Keratinocyte (primary cell): ENCODE data around the gene EPHA2. TPM values are rescaled to one million over a fixed set of nuclear protein-coding genes. Genes with fewer than 3 reads are reported as not detected.

Experiments used
- DNase-seq: peaks from one replicate; pipeline ENCODE4 v3.0.0-alpha.2; 2011; ENCODE audit warnings: low read depth, missing footprints, low spot score
- FAIRE-seq: peaks from 2 replicates; lab custom pipeline; 2011; peaks lifted over from hg19 to GRCh38; lab: Jason Lieb, UNC
- H2AFZ ChIP-seq: 2 replicates; pipeline ENCODE4 v1.6.0; 2012; ENCODE audit warnings: low read length, control low read depth, inconsistent platforms; ENCODE audit not compliant: control insufficient read depth
- H3K27ac ChIP-seq: 2 replicates; pipeline ENCODE4 v1.5.1; 2011; ENCODE audit warnings: low read length; ENCODE audit not compliant: control insufficient read depth, insufficient read depth
- H3K27me3 ChIP-seq: 3 replicates; pipeline ENCODE4 v1.6.0; 2011; ENCODE audit warnings: low read length; ENCODE audit not compliant: control insufficient read depth, insufficient read depth; ENCODE audit errors: extremely low read depth
- H3K36me3 ChIP-seq, 2 experiments: 2 replicates in 1 of 2; 3 replicates in 1 of 2; pipeline ENCODE4 v1.5.1; 2011; ENCODE audit warnings: low read length in 2 of 2, mild to moderate bottlenecking in 1 of 2; ENCODE audit not compliant: control insufficient read depth in 2 of 2, insufficient read depth in 2 of 2; ENCODE audit errors: extremely low read depth in 1 of 2
- H3K4me1 ChIP-seq: 3 replicates; pipeline ENCODE4 v1.5.1; 2011; ENCODE audit warnings: low read length; ENCODE audit not compliant: control insufficient read depth, insufficient read depth; ENCODE audit errors: extremely low read depth
- H3K4me2 ChIP-seq: 3 replicates; pipeline ENCODE4 v1.6.0; 2011; ENCODE audit warnings: low read depth, low read length; ENCODE audit not compliant: control insufficient read depth, insufficient read depth; ENCODE audit errors: extremely low read depth
- H3K4me3 ChIP-seq, 3 experiments: fragments of 200-600 bp in 1 of 3; sonication (generic) in 1 of 3; 2 replicates in 2 of 3; 3 replicates in 1 of 3; pipeline ENCODE4 v1.5.1; 2011 to 2016; ENCODE audit warnings: low read length in 3 of 3, mild to moderate bottlenecking in 3 of 3, control low read depth in 2 of 3, inconsistent platforms in 1 of 3, low read depth in 1 of 3, mixed read lengths in 1 of 3, mixed run types in 1 of 3, moderate library complexity in 1 of 3; ENCODE audit not compliant: control insufficient read depth in 2 of 3, insufficient read depth in 2 of 3; ENCODE audit errors: extremely low read depth in 1 of 3
- H3K79me2 ChIP-seq: 2 replicates; pipeline ENCODE4 v1.6.0; 2012; ENCODE audit warnings: low read length; ENCODE audit not compliant: control insufficient read depth, insufficient read depth
- H3K9ac ChIP-seq: 3 replicates; pipeline ENCODE4 v1.6.0; 2011; ENCODE audit warnings: low read length; ENCODE audit not compliant: control insufficient read depth, insufficient read depth; ENCODE audit errors: extremely low read depth
- H3K9me1 ChIP-seq: 3 replicates; pipeline ENCODE4 v1.6.0; 2011; ENCODE audit warnings: low read length; ENCODE audit not compliant: control insufficient read depth, insufficient read depth; ENCODE audit errors: extremely low read depth
- H3K9me3 ChIP-seq: 2 replicates; pipeline ENCODE4 v1.5.1; 2012; ENCODE audit warnings: low read depth, low read length; ENCODE audit not compliant: control insufficient read depth
- H4K20me1 ChIP-seq: 3 replicates; pipeline ENCODE4 v1.6.0; 2011; ENCODE audit warnings: low read length; ENCODE audit not compliant: control insufficient read depth, insufficient read depth; ENCODE audit errors: extremely low read depth
- CTCF ChIP-seq, 3 experiments: IDR thresholded peaks in 1 of 3; conservative IDR thresholded peaks in 1 of 3; optimal IDR thresholded peaks in 1 of 3; 2 replicates in 2 of 3; 3 replicates in 1 of 3; pipeline versions ENCODE3 to v1.5.1; 2011; ENCODE audit warnings: low read length in 3 of 3, mild to moderate bottlenecking in 3 of 3, moderate library complexity in 2 of 3, control low read depth in 1 of 3, inconsistent platforms in 1 of 3; ENCODE audit not compliant: insufficient read depth in 2 of 3; ENCODE audit errors: extremely low read depth in 1 of 3
- EZH2 ChIP-seq: IDR thresholded peaks from one replicate; pipeline ENCODE4 v1.6.1; 2012; ENCODE audit warnings: inconsistent platforms, mild to moderate bottlenecking, low read length, moderate library complexity
- dilution Hi-C: fragments of 300-500 bp; cut with MboI; formaldehyde crosslinking; loops from one replicate; pipeline ENCODE4 v1.7.0; 2020; ENCODE audit warnings: low sequenced_read_pairs; ENCODE audit not compliant: extremely low pct_ligation_motif_present
- polyA plus RNA-seq, 5 experiments: library from polyadenylated mRNA; depleted of rRNA in 3 of 5; stranded (reverse) in 3 of 5; stranded (forward) in 1 of 5; unstranded in 1 of 5; fragments of >200 nt; gene quantifications; 1 replicate in 1 of 5; 2 replicates in 3 of 5; 3 replicates in 1 of 5; pipeline versions ENCODE4 v1.2.1 to v1.2.3, GENCODE V29; 2011 to 2012; ENCODE audit warnings: missing spikeins in 2 of 5, low read depth in 1 of 5, low replicate concordance in 1 of 5

EPHA2 gene
- polyA plus RNA-seq, 1 donor (not counting 4 experiments of a cell fraction or from before 2014, with no cell fraction given), result 55.6 TPM

GRCh38 chr1:16204634-16205333 lies 48.9 kb upstream of the EPHA2 start:
- Histone ChIP-seq H3K9me3 (no peaks in the 10 kb centered on the region), H3K36me3 (peaks cover 3 to 7% of the 10 kb centered on the region in 2 experiments), H3K79me2 (no peaks in the 10 kb centered on the region), H3K27ac (no peak overlapping the region), H2AFZ (no peak overlapping the region), H3K9me1 (no peaks in the 10 kb centered on the region), H3K27me3 (no peaks in the 10 kb centered on the region), H3K9ac (no peak overlapping the region), H3K4me1 (peaks cover 17% of the 10 kb centered on the region), H3K4me3 (no peak overlapping the region), H4K20me1 (no peaks in the 10 kb centered on the region), H3K4me2 (no peak overlapping the region)
- DNase-seq, result no peak
- no peak for FAIRE-seq
- dilution Hi-C loops, result no loop called here
- TF ChIP-seq CTCF (optimal IDR thresholded peaks at IDR 0.05 in 1 of 3, IDR thresholded peaks at IDR 0.05 in 1 of 3, conservative IDR thresholded peaks at IDR 0.05 in 1 of 3; ENCODE audit: extremely low read depth in 1 of 3, insufficient read depth in 2 of 3, low read length in 3 of 3) (peak; percentile 42 to 68 (median 49)), EZH2 (no peak)

- H3K9ac ChIP-seq, result no peak overlapping the region
- no peaks in the 10 kb centered on the region for H3K9me1 ChIP-seq
- no peaks in the 10 kb centered on the region for H3K9me3 ChIP-seq
- H3K4me2 ChIP-seq, result no peak overlapping the region
- no peak overlapping the region for H3K4me3 ChIP-seq
- H3K27me3 ChIP-seq, result no peaks in the 10 kb centered on the region
- H3K4me1 ChIP-seq, result peaks cover 17% of the 10 kb centered on the region
- no peak overlapping the region for H2AFZ ChIP-seq
- no peak for FAIRE-seq
- no peaks in the 10 kb centered on the region for H4K20me1 ChIP-seq
- H3K79me2 ChIP-seq, result no peaks in the 10 kb centered on the region
- no peak for TF ChIP-seq CTCF (optimal IDR thresholded peaks at IDR 0.05 in 1 of 3, IDR thresholded peaks at IDR 0.05 in 1 of 3, conservative IDR thresholded peaks at IDR 0.05 in 1 of 3; ENCODE audit: extremely low read depth in 1 of 3, insufficient read depth in 2 of 3, low read length in 3 of 3)
- no peak for TF ChIP-seq EZH2
- no peak overlapping the region for H3K27ac ChIP-seq
- H3K36me3 ChIP-seq, result peaks cover 3 to 7% of the 10 kb centered on the region in 2 experiments
- dilution Hi-C loops, result no loop called here
- no peak for DNase-seq
Observed at GRCh38 chr1:16204216-16204615, 48.3 kb upstream of the EPHA2 start.
